Hepatocyte (in vitro differentiated cells): ENCODE data around the gene MAST2.

Source experiments
- CTCF ChIP-seq: fragments of 200-600 bp; sonication (generic); IDR thresholded peaks from 2 replicates; pipeline ENCODE4 v1.5.1; 2016; ENCODE audit warnings: antibody characterized with exemption, mild to moderate bottlenecking; ENCODE audit not compliant: poor library complexity
- EZH2 ChIP-seq: fragments of 200-600 bp; sonication (generic); IDR thresholded peaks from 2 replicates; pipeline ENCODE4 v1.6.1; 2016; ENCODE audit warnings: antibody characterized with exemption, mild to moderate bottlenecking, borderline replicate concordance

GRCh38 chr1:45820788-45821187 is 17.4 kb downstream of the MAST2 start:
- TF ChIP-seq CTCF (no peak), EZH2 (no peak)
